GM12874 (cell line): ENCODE results near the gene EGLN3.

Source experiments
- TF ChIP-seq, protein P1 (sequence below): IDR thresholded peaks from 2 replicates; pipeline ENCODE4 v1.5.1; 2011; ENCODE audit warnings: low read depth, mild to moderate bottlenecking, control low read depth, low read length, moderate library complexity; ENCODE audit not compliant: insufficient read depth

EGLN3 gene

DNA sequence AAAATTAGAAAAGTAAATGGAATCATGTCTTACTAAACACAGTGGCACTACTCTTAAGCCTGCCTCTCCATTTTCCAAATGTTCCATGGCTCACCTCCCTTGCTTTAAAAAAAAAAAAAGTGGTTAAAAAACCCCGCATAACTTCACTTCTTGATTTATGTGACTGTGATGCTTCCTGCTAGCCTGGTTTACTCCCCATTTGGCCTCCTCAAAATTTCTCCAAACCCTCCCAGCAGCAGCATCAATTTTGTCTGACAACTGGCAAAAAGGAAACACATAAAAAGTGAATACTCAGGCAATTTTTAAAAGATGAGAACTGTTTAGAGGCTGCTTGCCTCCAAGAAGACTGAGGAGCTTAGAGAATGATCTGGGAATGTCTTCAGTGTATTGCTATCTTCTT is 17.8 kb upstream of the EGLN3 start:
- TF ChIP-seq, protein P1, sequence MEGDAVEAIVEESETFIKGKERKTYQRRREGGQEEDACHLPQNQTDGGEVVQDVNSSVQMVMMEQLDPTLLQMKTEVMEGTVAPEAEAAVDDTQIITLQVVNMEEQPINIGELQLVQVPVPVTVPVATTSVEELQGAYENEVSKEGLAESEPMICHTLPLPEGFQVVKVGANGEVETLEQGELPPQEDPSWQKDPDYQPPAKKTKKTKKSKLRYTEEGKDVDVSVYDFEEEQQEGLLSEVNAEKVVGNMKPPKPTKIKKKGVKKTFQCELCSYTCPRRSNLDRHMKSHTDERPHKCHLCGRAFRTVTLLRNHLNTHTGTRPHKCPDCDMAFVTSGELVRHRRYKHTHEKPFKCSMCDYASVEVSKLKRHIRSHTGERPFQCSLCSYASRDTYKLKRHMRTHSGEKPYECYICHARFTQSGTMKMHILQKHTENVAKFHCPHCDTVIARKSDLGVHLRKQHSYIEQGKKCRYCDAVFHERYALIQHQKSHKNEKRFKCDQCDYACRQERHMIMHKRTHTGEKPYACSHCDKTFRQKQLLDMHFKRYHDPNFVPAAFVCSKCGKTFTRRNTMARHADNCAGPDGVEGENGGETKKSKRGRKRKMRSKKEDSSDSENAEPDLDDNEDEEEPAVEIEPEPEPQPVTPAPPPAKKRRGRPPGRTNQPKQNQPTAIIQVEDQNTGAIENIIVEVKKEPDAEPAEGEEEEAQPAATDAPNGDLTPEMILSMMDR = no peak

DNA sequence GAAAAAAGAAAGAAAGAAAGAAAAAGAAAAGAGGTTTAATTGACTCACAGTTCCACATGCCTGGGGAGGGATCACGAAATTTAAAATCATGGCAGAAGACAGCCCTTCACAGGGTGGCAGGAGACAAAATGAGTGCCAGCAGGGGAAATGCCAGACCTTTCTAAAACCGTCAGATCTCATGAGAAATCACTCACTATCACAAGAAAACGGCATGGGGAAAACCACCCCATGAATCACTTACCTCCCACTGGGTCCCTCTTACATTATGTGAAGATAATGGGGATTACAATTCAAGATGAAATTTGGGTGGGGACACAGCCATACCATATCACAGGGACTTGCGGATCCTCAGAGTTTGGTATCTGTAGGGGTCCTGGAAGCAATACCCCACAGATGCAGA is 16.3 kb upstream of the EGLN3 start:
- TF ChIP-seq, protein P1 = no peak

DNA sequence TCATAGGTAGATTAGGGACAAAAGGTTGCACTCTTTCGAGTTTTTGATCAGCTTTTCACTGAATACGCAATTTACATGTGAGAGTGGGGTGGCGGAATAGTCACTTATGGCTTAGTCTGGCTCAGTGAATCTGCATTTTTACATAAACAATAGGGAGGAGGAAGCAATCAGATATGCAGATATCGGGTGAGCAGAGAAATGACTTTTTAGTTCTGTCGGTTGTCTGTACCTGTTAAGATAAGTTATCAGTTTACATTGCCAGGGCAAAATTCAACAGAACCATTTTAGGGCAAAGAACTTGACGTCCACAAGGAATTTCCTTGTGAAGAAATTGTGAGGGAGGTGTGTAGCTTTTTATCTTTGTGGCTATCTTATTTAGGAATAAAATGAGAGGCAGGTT is 15.4 kb upstream of the EGLN3 start:
- TF ChIP-seq, protein P1 = no peak

DNA sequence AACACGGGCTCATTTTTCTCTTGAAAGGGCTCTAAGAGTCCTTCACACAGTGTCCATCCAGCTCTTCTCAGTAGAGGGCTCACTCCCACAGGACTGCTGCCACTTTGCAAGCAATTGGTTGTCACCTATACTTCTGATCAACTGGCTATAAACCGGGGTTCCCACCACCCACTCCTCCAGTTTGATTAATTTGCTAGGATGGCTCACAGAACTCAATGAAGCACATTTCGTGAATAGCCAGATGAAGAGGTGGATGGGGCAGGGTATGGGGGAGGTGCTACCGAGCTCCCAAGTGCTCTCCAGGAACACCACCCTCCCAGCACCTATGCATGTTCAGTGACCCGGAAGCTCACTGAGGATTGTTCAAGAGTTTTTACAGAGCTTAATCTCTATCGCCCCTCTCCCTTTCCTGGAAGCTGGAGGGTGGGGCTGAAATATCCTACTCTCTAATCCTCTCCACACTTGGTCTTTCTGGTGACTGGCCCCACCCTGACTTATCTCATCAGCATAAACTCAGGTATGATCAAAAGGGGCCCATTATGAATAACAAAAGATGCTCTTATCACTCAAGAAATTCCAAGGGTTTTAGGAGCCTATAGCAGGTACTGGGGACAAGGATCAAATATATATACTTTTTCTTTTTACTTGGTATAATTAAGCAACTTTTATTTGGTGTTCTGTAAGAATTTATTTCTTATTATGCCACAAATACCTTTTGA is 13.9 kb upstream of the EGLN3 start:
- TF ChIP-seq, protein P1 = no peak

DNA sequence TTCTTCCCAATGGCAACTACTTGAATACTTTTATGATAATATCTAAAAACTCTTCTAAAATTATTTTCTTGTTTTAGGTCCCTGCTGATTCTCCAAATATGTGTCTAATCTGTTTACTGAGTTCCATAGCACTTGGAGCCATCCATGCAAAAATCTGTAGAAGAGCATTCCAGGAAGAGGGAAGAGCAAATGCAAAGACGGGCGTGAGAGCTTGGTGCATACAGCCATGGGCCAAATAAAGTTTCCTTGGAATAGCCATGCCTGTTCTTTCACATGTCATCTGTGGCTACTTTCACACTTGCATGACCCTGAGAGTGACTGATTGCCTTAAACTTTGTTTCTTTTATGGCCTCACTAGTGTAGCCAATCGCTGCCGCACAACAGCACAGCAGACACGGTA is 13.0 kb upstream of the EGLN3 start:
- TF ChIP-seq, protein P1 = no peak

DNA sequence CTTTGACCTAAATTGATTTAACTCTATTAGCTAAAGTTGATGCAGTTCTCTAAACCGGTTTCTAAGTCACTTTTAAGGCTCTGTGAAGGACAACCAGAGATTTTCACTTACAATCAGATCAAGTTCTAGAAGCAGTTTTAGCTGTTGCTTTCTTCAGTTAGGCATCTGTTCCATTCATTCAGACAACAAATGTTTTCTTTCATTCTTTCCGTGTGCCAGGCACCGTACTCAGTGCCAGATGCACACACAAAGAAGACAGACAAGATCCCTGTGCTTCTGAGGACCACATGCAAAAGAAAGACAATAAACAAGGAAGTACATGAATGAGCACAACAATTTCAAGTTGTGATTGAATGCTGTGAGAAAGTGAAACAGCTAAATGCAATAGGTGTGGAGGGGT is 11.1 kb upstream of the EGLN3 start:
- TF ChIP-seq, protein P1 = no peak

DNA sequence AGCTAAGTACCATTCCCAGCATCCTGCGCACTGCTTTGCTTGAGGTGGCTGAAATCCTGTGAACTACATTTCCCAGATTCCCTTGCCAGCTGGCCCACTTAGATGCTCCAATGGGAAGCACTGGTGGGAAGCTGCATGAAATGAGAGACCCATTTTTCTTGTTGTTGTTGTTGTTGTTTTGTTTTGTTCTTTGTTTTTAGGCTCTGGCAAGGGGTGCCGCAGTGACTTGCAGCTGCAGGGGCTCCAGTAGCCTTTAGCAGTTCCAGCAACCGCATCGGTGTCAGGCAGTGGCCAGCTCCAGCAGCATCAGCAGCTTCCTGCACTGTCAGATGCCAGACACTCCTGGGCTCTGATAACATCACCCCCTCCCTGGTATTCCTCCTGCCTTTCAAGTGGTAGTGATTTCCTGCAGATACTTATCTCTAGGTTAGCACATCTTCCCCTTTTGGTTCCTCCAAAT is 8.8 kb upstream of the EGLN3 start:
- TF ChIP-seq, protein P1 = no peak
